SK-N-SH (cell line): ENCODE results near the gene GNA15. TPM values are rescaled to one million over a fixed set of nuclear protein-coding genes. Genes with fewer than 3 reads are reported as not detected.

Experiments used
- CTCF ChIA-PET: fragments of 300-600, 350-600 bp; formaldehyde crosslinking; extraction: SDS; loops from one replicate; lab custom pipeline; 2021; lab: Yijun Ruan, JAX
- POLR2A ChIA-PET: fragments of 350-600 bp; sonication (Branson Sonifier 250); formaldehyde crosslinking; extraction: SDS; loops from one replicate; lab custom pipeline; 2020; ENCODE audit warnings: antibody characterized with exemption, inconsistent platforms; lab: Yijun Ruan, JAX
- DNase-seq: peaks from one replicate; pipeline ENCODE4 v3.0.0; 2012
- H2AFZ ChIP-seq: fragments of 200-600 bp; sonication (generic); 2 replicates; pipeline ENCODE4 v1.8.1; 2016; ENCODE audit warnings: antibody characterized with exemption, mild to moderate bottlenecking, low read depth
- H3F3A ChIP-seq: fragments of 200-600 bp; sonication (generic); replicated peaks from 2 replicates; pipeline ENCODE3; 2016; ENCODE audit warnings: antibody characterized with exemption, mild to moderate bottlenecking; ENCODE audit not compliant: insufficient read depth
- H3K27ac ChIP-seq, 2 experiments: fragments of 200-500 bp in 1 of 2; fragments of 200-600 bp in 1 of 2; sonication (Bioruptor generic) in 1 of 2; sonication (generic), shearing (Covaris generic) in 1 of 2; 2 replicates each; pipeline versions ENCODE4 v1.5.1 to v1.6.1; 2014 to 2016; ENCODE audit warnings: low read depth in 2 of 2, inconsistent platforms in 1 of 2, low read length in 1 of 2, mild to moderate bottlenecking in 1 of 2, mixed read lengths in 1 of 2
- H3K27me3 ChIP-seq: fragments of 200-600 bp; sonication (generic), shearing (Covaris generic); 2 replicates; pipeline ENCODE4 v1.6.1; 2016; ENCODE audit warnings: mixed run types; ENCODE audit not compliant: insufficient read depth
- H3K36me3 ChIP-seq, 2 experiments: fragments of 200-500 bp in 1 of 2; fragments of 200-600 bp in 1 of 2; sonication (Bioruptor generic) in 1 of 2; sonication (generic) in 1 of 2; replicated peaks in 1 of 2; 2 replicates each; pipeline versions ENCODE3 to v1.5.1; 2014 to 2016; ENCODE audit warnings: low read length in 1 of 2, mild to moderate bottlenecking in 1 of 2; ENCODE audit not compliant: insufficient read depth in 2 of 2, control insufficient read depth in 1 of 2
- H3K4me1 ChIP-seq, 2 experiments: fragments of 200-500 bp in 1 of 2; fragments of 200-600 bp in 1 of 2; sonication (Bioruptor generic) in 1 of 2; sonication (generic), shearing (Covaris generic) in 1 of 2; 2 replicates each; pipeline versions ENCODE4 v1.5.1 to v1.6.1; 2014 to 2016; ENCODE audit warnings: low read depth in 1 of 2, low read length in 1 of 2, mixed run types in 1 of 2; ENCODE audit not compliant: insufficient read depth in 2 of 2, control insufficient read depth in 1 of 2
- H3K4me2 ChIP-seq: fragments of 200-600 bp; sonication (generic), shearing (Covaris generic); 2 replicates; pipeline ENCODE4 v1.6.1; 2017; ENCODE audit warnings: mixed run types
- H3K4me3 ChIP-seq, 2 experiments: fragments of 200-500 bp in 1 of 2; fragments of 200-600 bp in 1 of 2; sonication (Bioruptor generic) in 1 of 2; sonication (generic), shearing (Covaris generic) in 1 of 2; 2 replicates each; pipeline versions ENCODE4 v1.5.1 to v1.8.1; 2014 to 2016; ENCODE audit warnings: low read depth in 2 of 2, inconsistent platforms in 1 of 2, low read length in 1 of 2, mild to moderate bottlenecking in 1 of 2, mixed read lengths in 1 of 2, moderate library complexity in 1 of 2
- H3K79me2 ChIP-seq: fragments of 200-600 bp; sonication (generic); 2 replicates; pipeline ENCODE4 v1.8.1; 2017; ENCODE audit warnings: mild to moderate bottlenecking; ENCODE audit not compliant: insufficient read depth
- H3K9ac ChIP-seq: fragments of 200-600 bp; sonication (generic); 2 replicates; pipeline ENCODE4 v1.6.1; 2017; ENCODE audit warnings: mixed run types
- H3K9me2 ChIP-seq: fragments of 200-600 bp; sonication (generic); 2 replicates; pipeline ENCODE4 v1.6.1; 2017; ENCODE audit warnings: mixed run types
- H3K9me3 ChIP-seq: fragments of 200-600 bp; sonication (generic); 2 replicates; pipeline ENCODE4 v1.6.1; 2017; ENCODE audit warnings: mixed run types, mild to moderate bottlenecking, moderate library complexity
- H4K20me1 ChIP-seq: fragments of 200-600 bp; sonication (generic); 2 replicates; pipeline ENCODE4 v1.6.1; 2017; ENCODE audit warnings: mild to moderate bottlenecking, mixed run types; ENCODE audit not compliant: insufficient read depth
- CHD2 ChIP-seq: fragments of 150-350 bp; IDR thresholded peaks from 2 replicates; pipeline ENCODE4 v1.6.1; 2018; ENCODE audit warnings: low read length; ENCODE audit not compliant: partially characterized antibody
- EP300 ChIP-seq, 2 experiments: IDR thresholded peaks; 2 replicates each; pipeline versions ENCODE4 v1.4.0 to v1.6.1; 2012; ENCODE audit warnings: borderline replicate concordance in 1 of 2, low read depth in 1 of 2, low read length in 1 of 2
- JUND ChIP-seq: IDR thresholded peaks from 2 replicates; pipeline ENCODE4 v1.4.0; 2012
- MEF2A ChIP-seq: IDR thresholded peaks from 2 replicates; pipeline ENCODE4 v1.4.0; 2012; ENCODE audit warnings: low read depth, borderline replicate concordance
- MXI1 ChIP-seq: IDR thresholded peaks from 2 replicates; pipeline ENCODE4 v1.6.1; 2012; ENCODE audit warnings: mild to moderate bottlenecking, low read depth, low read length, improper control_type of control experiment
- POLR2AphosphoS5 ChIP-seq: IDR thresholded peaks from 2 replicates; pipeline ENCODE4 v1.6.1; 2012; ENCODE audit warnings: low read depth, low read length
- RCOR1 ChIP-seq: fragments of 150-350 bp; IDR thresholded peaks from 2 replicates; pipeline ENCODE4 v1.6.1; 2017; ENCODE audit warnings: antibody characterized with exemption, low read length
- RFX5 ChIP-seq: IDR thresholded peaks from 2 replicates; pipeline ENCODE4 v1.6.1; 2012; ENCODE audit warnings: mild to moderate bottlenecking, improper control_type of control experiment, low read length
- RXRA ChIP-seq: IDR thresholded peaks from 2 replicates; pipeline ENCODE4 v1.4.0; 2012; ENCODE audit warnings: low read depth, mild to moderate bottlenecking, borderline replicate concordance
- TCF12 ChIP-seq: IDR thresholded peaks from 2 replicates; pipeline ENCODE4 v1.4.0; 2012
- WGBS: methylation state at CpG from one replicate; pipeline ENCODE4 v1.1.6; 2017; ENCODE audit warnings: low lambda C conversion rate; 5-methylcytosine and 5-hydroxymethylcytosine counted together
- polyA plus RNA-seq, 3 experiments: library from polyadenylated mRNA; depleted of rRNA; stranded (reverse); fragments of >200 nt; gene quantifications; 2 replicates each; pipeline ENCODE4 v1.2.3, GENCODE V29; 2012
- TF ChIP-seq, protein P1 (sequence below): IDR thresholded peaks from 2 replicates; pipeline ENCODE4 v1.4.0; 2012; ENCODE audit warnings: low read depth
- TF ChIP-seq, protein P2 (sequence below): IDR thresholded peaks from 2 replicates; pipeline ENCODE4; 2012

Gene GNA15
- polyA plus RNA-seq, 1 of the 3 experiments (the other 2 are of a cell fraction): 0.05 TPM

DNA sequence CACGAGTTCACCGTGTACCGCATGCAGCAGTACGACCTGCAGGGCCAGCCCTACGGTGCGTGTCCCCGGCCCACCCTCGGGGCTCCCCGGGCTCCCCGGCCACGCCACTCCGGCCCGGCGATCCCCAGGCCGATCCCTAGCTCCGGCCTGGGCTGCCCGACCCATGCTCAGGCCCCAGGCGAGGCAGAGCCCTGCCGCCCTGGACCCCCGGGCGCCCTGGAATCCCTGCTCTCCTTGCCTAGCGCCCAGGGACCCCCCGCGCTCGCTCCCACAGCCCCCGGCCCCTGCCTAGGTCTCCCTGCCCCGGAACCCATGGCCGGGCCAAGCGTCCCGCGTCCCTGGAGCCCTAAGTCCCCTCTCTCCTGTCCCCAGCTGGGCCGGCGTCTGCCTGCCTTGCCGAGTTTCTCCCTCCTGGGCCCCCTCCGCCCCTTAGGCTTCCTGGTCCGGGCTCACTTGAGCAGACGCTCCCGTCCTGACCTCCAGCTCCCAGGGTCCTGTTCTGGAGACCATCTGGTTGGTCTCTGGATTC is 50.4 kb downstream of the GNA15 start:
- H4K20me1 ChIP-seq: peaks cover 12% of the 10 kb centered on the region; the same call in 1 of the 2 replicates
- ChIA-PET POLR2A (interaction anchor here (1.2 kb wide), 1 partner anchor 150 kb away, joined by 3 read pairs; no protein-coding TSS in a partner anchor), CTCF (interaction anchor here (0.8 to 2.0 kb wide), 5 partner anchors 23 to 538 kb away, joined by 3 to 7 read pairs (median 4); no protein-coding TSS in a partner anchor)
- WGBS: under 1% methylated on average over 18 of the region's 38 CpGs
- peak overlapping the region; percentile 92 for H3K9ac ChIP-seq
- H3F3A ChIP-seq: peaks cover 3% of the 10 kb centered on the region
- peak overlapping the region; percentile 99 for H3K4me2 ChIP-seq
- no peaks in the 10 kb centered on the region for H3K9me2 ChIP-seq
- H3K36me3 ChIP-seq: peaks cover 0 to 8% of the 10 kb centered on the region in 2 experiments
- H3K4me3 ChIP-seq: peak overlapping the region; percentile 67 to 91
- peak; percentile 14; the same call in 1 of the 2 replicates for TF ChIP-seq MXI1
- TF ChIP-seq TCF12: no peak
- H3K79me2 ChIP-seq: peaks cover 54% of the 10 kb centered on the region
- H3K9me3 ChIP-seq: no peaks in the 10 kb centered on the region
- H3K27me3 ChIP-seq: no peaks in the 10 kb centered on the region
- DNase-seq: peak; percentile 68
- H3K4me1 ChIP-seq: peaks cover 10 to 19% of the 10 kb centered on the region in 2 experiments; a peak in 2 of 4 replicates
- peak overlapping the region; percentile 24 to 25; a peak in 2 of 4 replicates for H3K27ac ChIP-seq
- H2AFZ ChIP-seq: peak overlapping the region; percentile 99; the same call in 1 of the 2 replicates

DNA sequence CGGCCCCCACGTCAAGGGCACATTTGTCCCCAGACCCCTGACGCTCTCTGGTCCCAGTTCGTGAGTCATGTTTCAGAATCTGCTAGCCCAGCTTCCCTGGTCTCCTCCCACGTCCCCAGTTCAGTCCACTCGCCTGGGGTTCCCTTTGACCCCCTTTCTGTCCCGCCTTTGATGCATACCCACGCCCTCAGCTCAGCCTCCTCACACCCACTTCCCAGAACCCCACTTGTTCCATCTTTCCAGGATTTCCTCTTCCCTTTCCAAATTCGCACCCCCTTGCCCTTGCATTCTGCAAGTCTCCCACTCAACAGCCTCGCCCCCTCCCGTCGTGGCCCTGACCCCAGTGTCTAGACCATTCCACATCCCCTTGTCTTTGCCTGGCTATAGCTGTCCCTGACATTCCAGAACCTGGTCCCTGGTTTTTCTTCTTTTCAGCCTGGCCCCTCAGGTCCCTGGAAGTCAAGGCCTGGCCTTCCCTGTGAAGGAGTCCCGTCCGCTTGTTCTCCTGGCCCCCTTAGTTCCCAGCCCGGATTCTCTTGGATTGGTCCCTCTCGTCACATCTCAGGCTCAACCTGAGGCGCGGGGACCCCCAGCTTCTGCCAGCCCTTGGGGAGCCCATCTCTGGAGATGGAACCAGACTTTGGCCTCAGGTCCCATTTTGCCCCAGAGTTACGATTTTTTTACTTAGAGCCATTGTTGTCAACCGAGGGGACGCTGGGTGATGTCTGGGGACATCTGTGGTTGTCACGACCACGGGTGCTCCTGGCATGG is 51.2 kb downstream of the GNA15 start:
- H3K79me2 ChIP-seq: peaks cover 62% of the 10 kb centered on the region
- TF ChIP-seq POLR2AphosphoS5 (no peak), CHD2 (no peak)
- peak overlapping the region; percentile 92 for H3K9ac ChIP-seq
- peak overlapping the region; percentile 67 to 91 for H3K4me3 ChIP-seq
- no peak for DNase-seq
- peaks cover 10 to 19% of the 10 kb centered on the region in 2 experiments; a peak in 2 of 4 replicates for H3K4me1 ChIP-seq
- peaks cover 3% of the 10 kb centered on the region for H3F3A ChIP-seq
- H4K20me1 ChIP-seq: peaks cover 17% of the 10 kb centered on the region; the same call in 1 of the 2 replicates
- H3K4me2 ChIP-seq: peak overlapping the region; percentile 99
- ChIA-PET POLR2A (interaction anchor here (1.2 kb wide), 1 partner anchor 151 kb away, joined by 3 read pairs; no protein-coding TSS in a partner anchor), CTCF (interaction anchor here (1.1 to 2.0 kb wide), 4 partner anchors 23 to 539 kb away, joined by 3 to 7 read pairs (median 4); no protein-coding TSS in a partner anchor)
- WGBS: 55% methylated on average over 19 of the region's 23 CpGs
- no peaks in the 10 kb centered on the region for H3K9me3 ChIP-seq
- no peaks in the 10 kb centered on the region for H3K27me3 ChIP-seq
- H2AFZ ChIP-seq: no peak overlapping the region
- no peaks in the 10 kb centered on the region for H3K9me2 ChIP-seq
- peak overlapping the region in 1 of 2 experiments; percentile 24; a peak in 1 of 4 replicates for H3K27ac ChIP-seq
- peaks cover 0 to 8% of the 10 kb centered on the region in 2 experiments for H3K36me3 ChIP-seq

DNA sequence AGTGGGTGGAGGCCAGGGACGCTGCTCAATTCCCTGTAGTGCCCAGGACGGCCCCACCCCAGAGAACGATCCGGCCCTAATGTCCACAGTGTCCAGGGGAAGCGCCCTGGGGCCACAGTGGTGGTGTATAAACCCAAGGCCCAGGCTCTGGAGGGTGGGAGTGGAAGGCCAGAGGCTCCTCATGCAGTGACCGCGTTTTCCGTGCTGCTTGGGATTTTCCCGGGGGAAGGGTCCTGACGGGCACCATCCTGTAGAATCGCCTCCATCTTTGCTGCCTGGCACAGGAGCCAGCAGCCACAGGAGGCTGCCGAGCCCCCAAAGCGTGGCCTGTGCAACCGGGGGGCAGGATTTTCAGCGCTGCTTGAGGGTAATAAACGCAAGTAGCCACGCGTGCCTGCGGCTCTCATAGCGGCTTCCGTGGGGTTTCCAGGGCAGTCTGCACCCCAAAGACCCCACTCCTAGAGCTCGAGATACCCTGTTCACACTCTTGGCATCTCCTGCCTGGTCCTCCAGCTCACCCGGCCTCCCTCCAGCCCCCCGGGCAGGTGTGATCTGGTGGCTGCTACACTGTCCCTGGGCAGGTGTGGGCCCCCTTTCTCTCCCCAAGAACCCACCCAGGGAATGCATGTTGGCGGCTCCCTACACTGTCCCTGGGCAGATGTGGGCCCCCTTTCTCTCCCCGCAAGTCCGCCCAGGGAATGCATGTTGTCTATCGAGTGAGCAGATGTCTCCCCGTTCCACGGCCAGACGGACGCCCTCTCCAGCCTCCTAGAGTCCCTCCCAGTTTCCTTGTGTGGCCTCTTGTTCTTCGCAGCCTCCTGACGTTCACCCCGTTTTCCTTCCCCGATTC is 52.1 kb downstream of the GNA15 start:
- WGBS: 96% methylated on average over 16 of the region's 36 CpGs
- ChIA-PET CTCF (interaction anchor here (1.3 to 2.0 kb wide), 3 partner anchors 22 to 540 kb away, joined by 4 to 7 read pairs (median 4); no protein-coding TSS in a partner anchor), POLR2A (interaction anchor here (1.2 kb wide), 1 partner anchor 152 kb away, joined by 3 read pairs; no protein-coding TSS in a partner anchor)
- Histone ChIP-seq H3K79me2 (peaks cover 67% of the 10 kb centered on the region), H3K9ac (no peak overlapping the region), H3K27ac (no peak overlapping the region), H3K27me3 (no peaks in the 10 kb centered on the region), H2AFZ (no peak overlapping the region), H3K9me2 (no peaks in the 10 kb centered on the region), H3K36me3 (peaks cover 0 to 8% of the 10 kb centered on the region in 2 experiments), H3K9me3 (no peaks in the 10 kb centered on the region), H3K4me3 (peak overlapping the region in 1 of 2 experiments; percentile 91; a peak in 2 of 4 replicates), H3K4me2 (peak overlapping the region; percentile 99), H3F3A (peaks cover 2% of the 10 kb centered on the region), H4K20me1 (peaks cover 17% of the 10 kb centered on the region; the same call in 1 of the 2 replicates), H3K4me1 (peaks cover 10 to 19% of the 10 kb centered on the region in 2 experiments; a peak in 2 of 4 replicates)
- TF ChIP-seq, protein P1, sequence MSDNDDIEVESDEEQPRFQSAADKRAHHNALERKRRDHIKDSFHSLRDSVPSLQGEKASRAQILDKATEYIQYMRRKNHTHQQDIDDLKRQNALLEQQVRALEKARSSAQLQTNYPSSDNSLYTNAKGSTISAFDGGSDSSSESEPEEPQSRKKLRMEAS: no peak
- TF ChIP-seq RFX5: no peak
- no peak for TF ChIP-seq MEF2A
- TF ChIP-seq, protein P2, sequence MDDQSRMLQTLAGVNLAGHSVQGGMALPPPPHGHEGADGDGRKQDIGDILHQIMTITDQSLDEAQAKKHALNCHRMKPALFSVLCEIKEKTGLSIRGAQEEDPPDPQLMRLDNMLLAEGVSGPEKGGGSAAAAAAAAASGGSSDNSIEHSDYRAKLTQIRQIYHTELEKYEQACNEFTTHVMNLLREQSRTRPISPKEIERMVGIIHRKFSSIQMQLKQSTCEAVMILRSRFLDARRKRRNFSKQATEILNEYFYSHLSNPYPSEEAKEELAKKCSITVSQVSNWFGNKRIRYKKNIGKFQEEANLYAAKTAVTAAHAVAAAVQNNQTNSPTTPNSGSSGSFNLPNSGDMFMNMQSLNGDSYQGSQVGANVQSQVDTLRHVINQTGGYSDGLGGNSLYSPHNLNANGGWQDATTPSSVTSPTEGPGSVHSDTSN: no peak
- TF ChIP-seq RCOR1: no peak
- TF ChIP-seq JUND: no peak
- no peak for TF ChIP-seq EP300 (IDR thresholded peaks at IDR 0.05; ENCODE audit: borderline replicate concordance in 1 of 2, low read depth in 1 of 2, low read length in 1 of 2)
- no peak for TF ChIP-seq RXRA
- no peak for DNase-seq
